ENCODE data around the gene PACRG.

Gene PACRG

DNA sequence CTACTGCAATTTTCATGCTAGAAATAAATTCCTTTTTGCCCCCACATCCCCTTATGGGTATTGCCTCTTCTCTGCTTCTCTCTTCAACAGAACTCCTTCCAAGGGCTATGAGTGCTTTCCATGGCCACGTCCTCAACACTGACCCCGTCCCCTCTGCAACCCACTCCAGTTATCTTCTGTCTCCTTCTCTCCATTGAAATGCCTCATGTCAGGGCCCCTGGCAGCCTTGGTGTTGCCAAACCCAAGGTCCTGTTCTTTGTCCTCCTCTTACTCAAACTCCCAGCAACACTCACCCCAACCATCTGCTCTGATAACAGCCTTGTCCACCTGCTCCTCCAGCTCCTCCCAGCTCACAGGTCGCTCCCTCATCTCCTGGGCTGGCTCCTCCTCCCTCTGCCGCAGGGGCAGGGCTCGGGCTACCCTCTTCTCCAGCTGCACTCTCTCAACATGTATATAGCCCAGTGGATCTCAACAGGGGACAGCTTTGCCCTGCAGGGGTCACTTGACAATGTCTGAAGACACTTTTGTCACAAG lies 490.7 kb downstream of the PACRG start:
- TF ChIP-seq GATA2 (IDR thresholded peaks at IDR 0.05; ENCODE audit: low read depth, low read length) = no peak
- TF ChIP-seq GATA3 (IDR thresholded peaks at IDR 0.05; ENCODE audit: low read depth, low read length) = no peak

- TF ChIP-seq GATA3 (IDR thresholded peaks at IDR 0.05; ENCODE audit: low read depth, low read length) = no peak
- no peak for TF ChIP-seq GATA2 (IDR thresholded peaks at IDR 0.05; ENCODE audit: low read depth, low read length)
These were observed 498.5 kb downstream of the PACRG start for GRCh38 chr6:163226181-163226835.

DNA sequence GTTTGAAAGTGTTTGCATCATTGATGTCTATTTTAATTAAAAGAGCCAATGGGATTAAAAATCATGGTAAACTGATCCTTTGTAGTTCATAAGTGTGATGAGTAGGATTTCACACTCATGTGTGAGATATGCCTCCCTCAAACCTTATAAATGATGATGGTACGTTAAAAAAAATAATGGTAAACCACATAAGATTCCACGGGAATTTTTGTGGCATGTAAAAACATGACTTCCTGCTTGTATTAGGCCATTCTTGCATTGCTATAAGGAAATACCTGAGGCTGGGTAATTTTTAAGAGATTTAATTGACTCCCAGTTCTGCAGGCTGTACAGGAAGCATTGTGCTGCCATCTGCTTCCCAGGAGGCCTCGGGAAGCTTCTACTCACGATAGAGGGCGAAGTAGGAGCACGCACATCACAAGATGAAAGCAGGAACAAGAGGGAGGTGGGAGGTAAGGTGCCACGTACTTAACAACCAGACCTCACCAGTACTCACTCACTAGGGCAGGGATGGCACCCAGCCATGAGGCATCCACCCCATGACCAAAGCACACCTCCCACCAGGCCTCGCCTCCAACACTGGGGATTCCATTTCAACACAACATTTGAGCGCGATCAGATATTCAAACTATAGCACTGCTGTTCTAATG lies 499.2 kb downstream of the PACRG start:
- TF ChIP-seq GATA3 (IDR thresholded peaks at IDR 0.05; ENCODE audit: low read depth, low read length) = no peak
- TF ChIP-seq GATA2 (IDR thresholded peaks at IDR 0.05; ENCODE audit: low read depth, low read length) = no peak

GRCh38 chr6:163228041-163228440 lies 500.3 kb downstream of the PACRG start:
- TF ChIP-seq GATA3 (IDR thresholded peaks at IDR 0.05; ENCODE audit: low read depth, low read length) (no peak), GATA2 (IDR thresholded peaks at IDR 0.05; ENCODE audit: low read depth, low read length) (no peak)

DNA sequence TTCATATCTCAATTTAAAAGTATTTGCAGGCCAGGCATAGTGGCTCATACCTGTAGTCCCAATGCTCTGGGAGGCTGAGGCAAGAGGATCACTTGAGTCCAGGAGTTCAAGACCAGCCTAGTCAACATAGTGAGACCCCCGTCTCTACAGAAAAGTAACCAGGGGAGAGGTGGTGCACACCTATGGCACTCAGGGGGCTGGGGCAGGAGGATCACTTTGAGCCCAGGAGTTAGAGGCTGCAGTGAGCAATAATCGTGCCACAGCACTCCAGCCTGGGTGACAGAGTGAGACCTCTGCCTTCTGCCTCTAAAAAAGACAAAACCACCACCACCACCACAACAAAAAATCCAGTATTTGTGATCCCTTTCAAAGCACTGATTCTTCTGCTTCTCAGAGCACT lies 501.3 kb downstream of the PACRG start:
- TF ChIP-seq GATA2 (IDR thresholded peaks at IDR 0.05; ENCODE audit: low read depth, low read length) (no peak), GATA3 (IDR thresholded peaks at IDR 0.05; ENCODE audit: low read depth, low read length) (no peak)

DNA sequence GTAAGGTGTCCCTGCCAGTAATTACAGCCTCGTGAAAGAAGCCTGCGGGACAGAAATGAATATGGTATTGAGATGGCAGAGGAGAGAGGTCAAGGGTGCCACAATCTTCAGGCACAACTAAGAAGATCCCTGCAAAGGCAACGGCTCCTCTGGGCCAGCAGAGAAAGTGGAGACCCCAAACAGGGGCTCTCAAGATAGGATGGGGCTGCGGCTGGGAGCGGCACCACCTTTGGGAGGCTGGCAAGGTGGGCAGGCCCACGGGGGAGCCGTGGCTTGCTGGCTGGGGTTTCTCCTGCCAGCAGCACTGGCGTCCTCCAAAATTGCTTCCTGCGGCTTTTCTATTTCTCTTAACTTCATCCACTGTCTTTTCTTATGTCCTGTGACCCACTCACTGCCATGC lies 503.1 kb downstream of the PACRG start:
- TF ChIP-seq GATA2 (IDR thresholded peaks at IDR 0.05; ENCODE audit: low read depth, low read length) (no peak), GATA3 (IDR thresholded peaks at IDR 0.05; ENCODE audit: low read depth, low read length) (no peak)

DNA sequence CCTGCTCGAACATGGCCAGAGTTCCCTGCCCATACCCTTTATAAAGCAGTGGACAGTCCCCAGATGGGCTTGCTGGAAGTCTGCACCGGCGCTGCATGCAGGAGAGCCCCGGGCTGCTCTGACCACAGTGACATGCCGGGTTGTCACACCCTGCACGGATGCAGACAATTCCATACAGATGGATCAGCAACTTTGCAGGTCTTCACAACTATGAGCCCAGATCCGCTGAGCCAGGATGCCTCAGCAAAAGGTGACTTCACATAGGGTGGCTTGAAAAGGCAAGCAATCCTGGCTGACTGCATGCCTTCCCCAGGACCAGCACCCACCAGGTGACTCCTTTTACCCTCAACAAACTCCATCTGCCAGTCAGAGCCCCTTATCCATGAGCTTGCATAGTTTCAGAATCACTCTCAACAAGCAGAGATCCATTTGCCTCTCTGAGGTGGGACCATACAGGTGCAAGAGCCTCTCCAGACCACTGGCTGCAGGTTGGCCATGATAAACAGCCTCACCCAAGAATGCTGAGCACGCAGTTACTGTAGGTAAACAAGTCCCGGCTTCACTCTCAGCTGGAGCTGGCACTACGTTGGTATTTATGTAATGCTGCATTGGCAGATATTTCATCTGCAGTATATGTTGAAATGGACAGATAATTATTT lies 503.7 kb downstream of the PACRG start:
- TF ChIP-seq GATA2 (IDR thresholded peaks at IDR 0.05; ENCODE audit: low read depth, low read length) (no peak), GATA3 (IDR thresholded peaks at IDR 0.05; ENCODE audit: low read depth, low read length) (no peak)

DNA sequence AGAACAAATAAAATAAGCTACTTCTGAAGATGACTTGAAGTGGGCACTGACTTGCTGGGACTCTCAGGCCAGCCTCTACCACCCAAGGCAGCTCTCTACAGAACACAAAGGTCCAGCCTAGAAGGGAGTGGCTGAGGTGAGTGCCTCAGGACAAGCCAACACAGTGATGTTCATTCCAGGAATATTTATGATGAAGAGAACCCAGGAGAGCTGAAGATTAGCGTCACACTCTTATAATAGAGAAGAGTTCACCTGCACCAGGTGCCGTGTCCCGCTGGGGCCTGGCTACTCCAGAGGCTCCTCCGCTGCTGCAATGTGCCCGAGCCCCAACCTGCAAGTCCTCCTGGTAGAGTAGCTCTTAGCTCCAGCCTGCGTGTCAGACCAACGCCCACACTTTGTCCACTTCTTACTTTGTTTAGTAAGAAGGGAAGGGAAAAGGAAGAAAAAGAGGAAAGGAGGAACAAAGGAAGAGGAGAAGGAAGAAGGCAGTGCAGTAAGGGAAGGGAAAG lies 504.3 kb downstream of the PACRG start:
- TF ChIP-seq GATA3 (IDR thresholded peaks at IDR 0.05; ENCODE audit: low read depth, low read length) (no peak), GATA2 (IDR thresholded peaks at IDR 0.05; ENCODE audit: low read depth, low read length) (no peak)

- TF ChIP-seq GATA2 (IDR thresholded peaks at IDR 0.05; ENCODE audit: low read depth, low read length) (no peak), GATA3 (IDR thresholded peaks at IDR 0.05; ENCODE audit: low read depth, low read length) (no peak)
These were observed 504.9 kb downstream of the PACRG start for GRCh38 chr6:163232649-163233048.

DNA sequence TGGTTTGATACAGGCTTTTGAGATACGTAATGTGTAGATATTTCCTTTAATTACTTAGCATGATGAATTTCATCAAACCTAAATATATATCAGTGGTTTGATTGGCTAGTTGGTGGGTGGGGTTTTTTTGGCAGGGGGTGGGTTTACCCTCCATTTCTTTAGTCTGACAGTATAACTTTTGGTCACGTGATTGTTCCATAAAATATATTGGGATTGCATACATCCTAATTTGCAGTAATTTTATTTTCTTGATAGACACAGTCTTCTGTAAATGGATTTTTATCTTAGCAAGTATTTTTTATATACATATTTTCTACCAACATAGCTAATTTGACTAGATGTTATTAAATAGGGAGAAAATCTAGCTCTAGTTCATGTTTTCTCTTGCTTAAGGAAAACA lies 509.3 kb downstream of the PACRG start:
- no peak for TF ChIP-seq GATA2 (IDR thresholded peaks at IDR 0.05; ENCODE audit: low read depth, low read length)
- TF ChIP-seq GATA3 (IDR thresholded peaks at IDR 0.05; ENCODE audit: low read depth, low read length) = no peak

DNA sequence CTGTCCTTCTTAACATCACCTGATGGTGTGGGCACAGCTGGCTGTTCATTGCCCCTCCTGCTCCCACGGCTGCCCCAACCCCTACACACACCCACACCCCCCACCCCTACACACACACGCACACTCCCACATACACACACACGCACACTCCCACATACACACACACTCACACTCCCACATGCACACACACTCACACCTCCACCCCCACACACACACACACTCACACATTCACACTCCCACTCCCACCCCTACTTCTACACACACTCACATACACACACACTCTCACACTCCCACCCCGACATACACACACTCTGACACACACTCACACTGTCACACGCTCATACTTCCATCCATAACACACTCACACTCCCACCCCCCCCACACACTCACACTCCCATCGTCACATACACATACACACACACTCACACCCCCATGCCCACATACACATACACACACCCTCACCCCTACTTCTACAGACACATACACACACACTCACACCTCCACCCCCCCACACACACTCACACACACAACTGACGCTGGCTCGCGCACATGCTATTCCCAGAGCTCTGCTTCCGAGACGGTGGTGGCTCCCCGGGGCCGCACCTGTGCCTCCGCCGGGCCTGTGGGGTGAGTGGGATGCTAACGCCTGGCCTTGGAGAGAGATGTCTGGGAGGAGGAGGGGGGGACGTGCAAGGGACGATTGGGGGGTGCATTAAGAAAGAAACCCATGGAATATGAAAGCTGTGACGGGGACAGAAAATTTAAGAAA lies 512.0 kb downstream of the PACRG start:
- TF ChIP-seq GATA2 (IDR thresholded peaks at IDR 0.05; ENCODE audit: low read depth, low read length) (no peak), GATA3 (IDR thresholded peaks at IDR 0.05; ENCODE audit: low read depth, low read length) (no peak)

GRCh38 chr6:163240556-163240955 lies 512.8 kb downstream of the PACRG start:
- no peak for TF ChIP-seq GATA3 (IDR thresholded peaks at IDR 0.05; ENCODE audit: low read depth, low read length)
- TF ChIP-seq GATA2 (IDR thresholded peaks at IDR 0.05; ENCODE audit: low read depth, low read length) = no peak

GRCh38 chr6:163241683-163242082 lies 513.9 kb downstream of the PACRG start:
- TF ChIP-seq GATA3 (IDR thresholded peaks at IDR 0.05; ENCODE audit: low read depth, low read length) (no peak), GATA2 (IDR thresholded peaks at IDR 0.05; ENCODE audit: low read depth, low read length) (no peak)

- no peak for TF ChIP-seq GATA2 (IDR thresholded peaks at IDR 0.05; ENCODE audit: low read depth, low read length)
- TF ChIP-seq GATA3 (IDR thresholded peaks at IDR 0.05; ENCODE audit: low read depth, low read length) = no peak
These were observed 515.3 kb downstream of the PACRG start for GRCh38 chr6:163243083-163243482.
